SKM-1 (cell line): Measurements from ENCODE around the gene PARD3B.

Source experiments
- DNase-seq: peaks from one replicate; lab custom pipeline; 2025; ENCODE audit not compliant: unreplicated experiment; lab: John Stamatoyannopoulos, UW

Gene PARD3B

DNA sequence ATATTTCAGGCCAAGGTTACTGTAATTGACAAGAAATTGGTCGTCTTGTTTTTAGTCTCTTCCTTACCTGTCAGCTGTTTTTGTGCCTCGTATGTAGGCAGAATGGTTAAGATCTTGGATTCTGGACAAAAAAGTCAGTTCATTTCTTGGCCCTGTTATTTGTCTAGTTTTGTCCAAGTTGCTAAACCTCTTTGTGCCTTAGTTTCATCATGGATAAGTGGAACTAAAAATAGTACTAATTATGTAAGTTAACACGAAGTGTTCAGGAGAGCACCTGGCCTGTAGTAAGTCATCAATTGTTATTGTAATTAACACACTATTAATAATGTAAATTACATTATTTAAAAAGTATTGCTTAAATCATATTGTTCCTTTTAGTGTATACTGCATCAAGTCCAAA is 148.0 kb downstream of the PARD3B start:
- DNase-seq, result no peak

DNA sequence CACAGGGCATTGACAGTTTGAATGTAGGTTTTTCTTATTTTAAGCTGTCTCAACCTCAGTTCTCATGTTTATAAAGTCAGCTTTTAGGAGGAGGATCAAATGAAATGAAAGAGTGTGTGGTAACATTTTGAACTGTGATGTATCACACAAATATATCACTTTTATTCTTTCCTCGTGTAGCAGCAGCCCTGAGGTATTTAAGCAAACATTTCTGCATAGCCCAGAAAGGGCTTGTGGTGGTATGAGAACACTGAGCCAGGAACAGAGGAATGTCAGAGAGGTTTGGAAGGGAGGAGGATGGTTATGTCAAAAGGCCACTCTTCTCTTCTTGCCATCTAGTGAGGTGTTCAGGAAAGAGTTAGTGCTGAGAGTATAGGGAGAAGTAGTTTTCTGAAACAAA is 150.2 kb downstream of the PARD3B start:
- DNase-seq, result no peak

DNA sequence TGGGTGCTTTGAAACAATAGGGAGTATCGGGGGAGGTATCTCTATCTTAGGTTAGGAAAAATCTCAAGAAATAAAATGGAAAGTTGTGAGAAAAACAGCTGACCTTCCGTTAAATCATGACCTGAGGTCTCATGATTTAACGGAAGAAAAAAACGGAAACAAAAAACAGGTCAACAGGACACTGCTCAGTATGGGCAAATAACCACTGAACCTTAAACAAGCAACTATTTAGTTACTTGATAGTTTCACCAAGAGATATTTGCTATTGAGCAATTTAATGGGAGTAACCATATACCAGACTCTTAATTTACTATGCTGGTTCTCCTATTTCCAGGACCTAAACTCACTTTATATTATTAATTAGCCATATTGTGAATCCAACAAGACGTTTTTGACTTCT is 150.8 kb downstream of the PARD3B start:
- no peak for DNase-seq

DNA sequence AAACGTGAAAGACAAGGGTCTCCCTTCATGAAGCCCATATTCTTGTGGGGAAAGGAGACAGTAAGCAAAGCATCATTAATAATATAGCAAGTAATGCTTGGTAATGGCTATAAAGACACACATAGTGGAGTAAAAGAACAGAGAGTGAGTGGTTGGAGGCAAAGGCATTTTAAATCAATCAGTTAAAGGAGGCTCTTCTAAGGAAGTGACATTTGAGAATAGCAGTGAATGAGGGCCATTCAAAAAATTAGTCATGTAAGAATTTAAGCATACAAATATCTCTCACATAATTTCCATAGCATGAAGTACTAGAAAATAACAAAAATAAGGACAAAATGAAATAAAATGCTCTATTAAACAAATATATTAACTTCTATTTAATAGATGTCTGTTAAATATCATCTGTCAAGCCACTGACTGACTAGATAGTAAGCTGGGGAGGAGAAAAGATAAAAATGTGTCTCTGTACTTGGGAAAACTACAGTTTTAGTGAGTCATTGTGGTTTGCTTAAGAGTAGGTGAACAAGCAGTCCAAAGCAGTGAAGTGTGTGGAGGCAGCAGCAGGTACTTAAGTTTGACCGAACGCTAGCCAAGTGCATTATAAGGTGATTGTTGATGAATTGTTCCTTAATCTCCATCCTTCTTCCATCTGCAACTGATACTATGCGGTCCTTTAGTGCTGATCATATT is 160.1 kb downstream of the PARD3B start:
- DNase-seq, result no peak

DNA sequence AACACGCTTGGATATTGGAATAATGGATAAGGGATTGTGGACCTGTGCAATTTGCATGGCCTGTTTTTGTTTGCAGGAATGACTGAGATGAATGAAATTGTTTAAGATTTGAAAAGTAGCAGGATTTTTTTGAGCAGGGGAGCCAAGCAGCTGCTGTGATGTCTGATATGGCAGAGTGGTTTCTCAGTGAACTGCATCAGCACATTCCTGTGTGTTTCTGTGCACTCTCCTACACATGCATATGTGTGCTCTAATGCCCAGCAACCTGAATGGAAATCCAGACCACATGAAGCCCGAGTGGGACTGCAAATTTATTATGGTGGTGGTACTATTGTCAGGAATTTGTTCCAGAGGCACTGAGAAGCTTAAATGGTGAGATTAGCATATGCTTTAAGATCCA is 161.7 kb downstream of the PARD3B start:
- no peak for DNase-seq

DNA sequence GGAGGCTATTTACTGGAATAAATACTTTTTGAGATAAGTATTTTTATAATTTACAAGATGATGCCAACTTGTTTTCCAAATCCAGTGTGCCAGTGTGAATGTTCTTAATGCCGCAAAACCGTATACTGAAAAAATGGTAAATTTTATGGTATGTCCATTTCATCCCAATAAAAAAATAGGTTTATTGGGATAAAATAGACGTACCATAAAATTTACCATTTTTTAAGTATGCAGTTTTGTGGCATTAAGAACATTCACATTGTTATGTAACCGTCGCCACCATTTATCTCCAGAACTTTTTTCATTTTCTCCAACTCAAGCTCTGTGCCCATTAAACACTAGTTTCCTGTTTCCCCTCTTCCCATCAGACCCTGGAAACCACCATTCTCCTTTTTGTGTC is 167.9 kb downstream of the PARD3B start:
- no peak for DNase-seq

DNA sequence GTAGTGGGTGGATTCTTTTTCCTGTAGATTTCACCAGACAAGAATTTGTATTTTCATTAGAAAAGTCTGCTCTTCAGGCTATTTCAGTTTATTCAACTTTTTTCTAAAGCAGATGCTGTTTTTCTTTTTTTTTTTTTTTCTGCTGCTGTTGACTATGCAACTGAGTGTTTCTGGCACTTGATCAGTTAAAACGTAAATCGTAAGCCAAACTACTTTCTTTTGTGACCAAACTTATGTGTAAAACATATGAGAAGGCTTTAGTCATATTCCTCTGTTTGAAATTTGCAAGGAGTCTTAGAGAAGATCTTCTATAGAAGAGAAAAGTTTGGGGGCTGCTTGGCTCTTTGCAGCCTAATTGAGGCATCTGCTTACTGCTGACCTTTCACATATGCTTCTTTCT is 170.1 kb downstream of the PARD3B start:
- no peak for DNase-seq

DNA sequence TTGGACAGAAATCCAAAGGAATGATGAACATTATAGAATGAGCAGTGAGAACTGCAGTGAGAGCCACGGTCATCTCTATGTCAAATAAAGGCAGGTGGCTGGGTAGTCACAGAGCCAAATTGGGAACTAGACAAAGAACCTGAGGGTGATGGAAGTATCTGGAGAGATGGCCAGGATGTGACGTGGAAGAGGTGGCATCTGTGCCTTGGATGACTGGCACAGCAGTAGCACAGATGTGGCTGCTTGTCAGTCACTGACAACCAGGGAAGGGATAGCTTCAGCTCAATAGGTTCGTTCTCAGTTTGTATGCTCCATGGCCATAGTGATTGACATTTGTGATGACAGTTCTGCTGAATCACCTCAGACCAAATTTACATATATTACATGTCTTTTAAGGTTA is 172.3 kb downstream of the PARD3B start:
- DNase-seq, result no peak

DNA sequence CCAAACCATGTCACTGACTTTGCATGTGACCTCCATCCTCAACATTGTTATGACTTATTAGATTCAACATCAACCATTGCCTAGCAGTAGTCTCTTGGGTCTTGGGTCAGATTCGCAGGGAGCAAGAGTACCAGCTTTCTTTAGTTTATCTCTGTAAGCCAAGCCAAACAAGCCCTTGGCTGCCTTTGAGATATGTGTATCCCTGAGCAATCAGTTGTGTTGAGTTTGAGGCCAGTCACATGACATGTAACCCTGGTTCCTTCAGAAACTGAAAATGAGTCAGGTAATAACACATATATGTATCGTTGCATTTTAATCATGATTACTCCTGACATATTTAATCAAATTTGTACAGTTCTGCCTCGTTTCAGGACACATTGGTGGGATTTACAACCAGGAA is 173.3 kb downstream of the PARD3B start:
- DNase-seq, result no peak

DNA sequence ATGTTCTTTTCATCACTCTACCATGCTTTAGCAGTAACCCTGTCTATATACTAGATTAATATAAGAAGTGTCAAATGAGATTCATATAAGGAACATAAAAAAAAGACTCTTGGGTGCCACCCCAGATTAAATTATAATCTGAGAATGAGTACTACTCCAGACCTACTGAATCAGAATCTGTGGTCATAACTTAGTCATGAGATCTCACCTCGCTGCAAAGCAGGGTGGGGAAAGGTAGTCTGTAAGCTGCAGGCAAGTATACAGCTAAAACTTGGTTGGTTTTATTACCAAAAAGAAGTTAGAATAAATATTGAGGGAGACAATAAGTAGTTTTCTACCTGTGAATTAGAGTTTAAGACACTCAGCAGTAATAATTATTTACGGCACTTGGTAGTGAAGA is 175.6 kb downstream of the PARD3B start:
- no peak for DNase-seq

DNA sequence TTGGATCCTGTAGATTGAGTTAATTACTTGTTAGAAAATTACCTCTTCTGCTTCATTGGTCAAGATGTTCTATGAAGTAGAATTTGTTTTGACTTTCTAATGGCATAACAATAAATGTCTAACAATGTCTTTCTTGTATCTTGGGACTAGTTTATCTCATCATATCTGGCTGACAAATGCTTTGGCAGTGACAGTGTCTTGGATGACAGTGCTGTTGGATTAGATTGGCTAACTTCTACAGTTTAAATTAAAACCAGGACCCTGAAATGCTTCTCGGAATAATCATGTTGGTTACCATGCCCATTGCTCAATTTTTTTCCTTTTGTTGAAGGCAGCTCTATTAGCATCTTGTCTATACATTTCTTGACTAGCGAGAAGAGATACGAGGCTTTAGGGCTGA is 176.9 kb downstream of the PARD3B start:
- no peak for DNase-seq

DNA sequence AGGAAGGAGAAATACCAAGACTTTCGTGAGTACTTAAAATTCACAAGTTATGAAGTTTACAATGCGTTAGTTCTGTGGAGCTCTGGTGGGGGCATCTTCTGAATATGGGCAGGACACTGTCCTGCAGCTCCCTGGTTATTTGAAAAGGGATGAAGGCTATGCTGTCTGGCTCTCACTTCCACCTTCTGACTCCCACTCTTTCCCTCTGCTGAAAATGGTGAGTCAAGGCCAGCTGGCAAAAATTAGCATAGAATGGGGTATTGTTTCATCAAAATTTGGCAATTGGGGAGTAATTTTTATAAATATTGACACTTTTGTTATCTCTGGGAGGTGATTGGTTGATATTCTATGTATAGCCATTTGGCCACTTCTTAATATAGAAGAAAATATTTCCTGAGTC is 177.4 kb downstream of the PARD3B start:
- no peak for DNase-seq

DNA sequence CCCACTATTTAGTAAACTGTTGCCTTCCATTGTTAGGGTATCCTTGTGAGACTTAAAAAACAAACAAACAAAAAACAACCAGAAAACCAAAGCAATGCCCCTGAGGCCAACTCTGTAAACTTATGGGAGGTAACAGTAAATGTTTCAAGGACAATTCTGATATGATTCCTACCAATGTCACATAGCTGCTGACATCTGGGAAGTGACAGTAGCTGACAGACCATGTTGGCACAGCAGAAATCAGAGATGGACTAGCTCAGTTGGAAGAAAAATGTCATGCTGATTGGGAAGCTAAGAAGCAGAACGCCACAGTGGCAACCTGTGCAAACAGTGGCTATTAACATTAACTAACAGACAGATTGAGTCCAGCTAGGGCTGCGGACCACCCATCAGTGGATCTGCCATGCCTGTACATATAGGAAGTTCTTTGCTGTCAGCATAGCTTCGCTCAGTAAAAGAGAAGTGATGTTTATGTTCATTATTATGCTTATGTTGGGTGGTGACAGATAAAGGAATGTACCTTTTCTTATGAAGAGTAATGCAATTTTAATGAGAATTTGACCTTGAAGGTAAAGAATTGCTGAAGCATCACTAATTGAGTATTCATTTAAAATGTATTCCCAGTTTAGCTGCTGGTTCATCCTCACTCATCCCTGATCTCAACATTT is 180.6 kb downstream of the PARD3B start:
- DNase-seq, result no peak

DNA sequence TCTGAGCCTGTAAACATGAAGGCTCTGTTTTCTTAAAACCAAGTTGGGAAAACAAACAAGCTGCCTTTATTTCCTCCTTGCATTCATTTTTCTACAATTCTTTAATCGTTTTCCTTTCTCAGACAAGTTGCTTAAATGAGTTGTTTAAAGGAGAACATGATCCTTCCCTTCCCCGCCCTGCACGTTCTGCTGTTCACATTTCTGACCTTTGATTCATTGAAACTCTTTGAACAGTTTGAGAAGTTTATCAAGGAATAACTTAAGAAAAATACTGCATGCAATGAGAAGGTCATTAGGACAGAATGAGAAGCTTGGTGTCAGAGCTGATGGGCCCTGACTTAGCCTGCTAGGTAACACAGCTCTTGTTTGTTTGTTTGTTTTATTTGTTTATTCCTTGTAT is 181.6 kb downstream of the PARD3B start:
- no peak for DNase-seq

DNA sequence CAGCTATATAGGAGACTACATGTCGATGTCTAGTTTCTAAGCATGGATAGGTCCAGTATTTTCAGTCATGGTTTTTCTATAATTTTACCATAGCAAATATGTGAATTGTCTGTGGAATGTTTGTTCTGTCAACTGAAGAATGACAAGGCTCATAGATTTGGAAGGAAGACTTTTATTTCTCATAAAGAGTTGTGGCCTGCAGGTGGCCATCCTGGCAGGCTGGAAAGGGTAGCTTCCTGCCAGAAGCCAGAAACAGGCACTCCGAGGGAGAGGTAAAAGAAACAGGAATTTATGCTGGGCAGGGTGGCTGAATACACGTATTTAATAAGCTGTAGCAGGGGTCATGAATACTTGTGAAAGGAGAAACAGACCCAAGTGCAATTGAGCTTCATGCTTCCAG is 182.1 kb downstream of the PARD3B start:
- no peak for DNase-seq

DNA sequence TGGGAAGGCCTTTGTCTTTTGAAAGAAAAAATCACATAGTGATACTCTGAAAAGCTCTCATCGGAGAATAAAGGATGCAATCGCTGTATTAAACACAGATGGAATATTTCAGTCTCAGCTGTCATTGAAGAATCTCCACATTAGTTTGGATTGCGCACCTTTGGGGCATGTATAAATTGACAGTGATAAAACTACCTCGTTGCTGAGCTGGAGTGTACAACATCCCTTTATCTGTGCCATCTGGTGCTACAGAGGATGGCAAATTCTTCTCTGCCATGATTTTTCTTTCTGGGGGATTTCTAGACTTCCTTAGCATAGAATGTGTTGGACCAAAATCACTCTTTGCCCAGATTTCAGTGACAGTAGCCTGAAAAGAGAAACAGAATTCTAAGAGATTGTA is 185.3 kb downstream of the PARD3B start:
- DNase-seq, result no peak

DNA sequence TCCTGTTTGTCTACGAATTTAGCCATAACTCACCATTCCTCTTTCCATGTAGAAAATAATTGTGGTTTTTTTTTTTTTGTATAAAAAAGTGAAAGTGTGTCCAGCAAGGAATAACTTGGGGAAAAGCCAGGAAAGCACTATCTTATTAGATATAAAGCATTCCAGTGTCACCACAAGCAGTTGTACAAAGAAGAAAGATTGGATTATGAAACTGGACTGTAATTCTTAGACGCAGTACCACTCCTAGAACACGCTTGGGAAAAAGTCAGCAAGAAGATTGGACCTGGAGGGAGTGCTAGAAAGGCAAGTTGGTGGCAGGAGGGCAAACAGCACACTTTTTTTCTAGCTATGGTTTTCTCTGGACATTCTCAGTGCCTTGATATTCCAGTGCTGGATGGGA is 186.7 kb downstream of the PARD3B start:
- DNase-seq, result no peak

DNA sequence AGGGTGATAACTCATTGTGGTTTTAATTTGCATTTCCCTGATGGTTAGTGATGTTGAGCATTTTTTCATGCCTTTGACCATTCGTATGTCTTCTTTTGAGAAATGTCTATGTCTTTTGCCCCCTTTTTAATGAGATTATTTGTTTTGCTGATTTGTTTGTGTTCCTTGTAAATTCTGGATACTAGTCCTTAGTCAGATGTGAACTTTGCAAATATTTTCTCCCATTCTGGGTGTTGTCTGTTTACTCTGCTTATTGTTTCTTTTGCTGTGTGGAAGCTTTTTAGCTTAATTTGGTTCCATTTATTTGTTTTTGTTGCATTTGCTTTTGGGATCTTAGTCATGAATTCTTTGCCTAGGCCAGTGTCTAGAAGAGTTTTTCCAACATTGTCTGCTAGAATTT is 192.0 kb downstream of the PARD3B start:
- no peak for DNase-seq

DNA sequence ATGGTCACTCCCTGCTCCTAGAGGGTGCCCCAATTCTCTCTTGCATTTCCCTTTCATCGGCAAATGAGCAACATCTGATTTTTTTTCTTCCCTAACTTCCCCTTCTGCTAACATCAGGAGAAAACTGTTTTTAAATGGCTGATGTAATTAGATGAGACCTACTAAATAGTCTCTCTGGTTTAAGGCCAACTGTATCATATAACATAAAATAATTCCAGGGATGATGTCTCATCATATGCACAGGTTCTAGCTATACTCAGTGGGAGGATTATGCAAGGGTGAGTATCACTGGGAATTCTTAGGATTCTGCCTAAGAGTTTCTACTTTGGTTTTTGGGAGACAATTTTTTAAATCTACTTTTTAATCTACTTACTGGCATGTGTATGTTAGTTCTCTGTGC is 193.4 kb downstream of the PARD3B start:
- no peak for DNase-seq

DNA sequence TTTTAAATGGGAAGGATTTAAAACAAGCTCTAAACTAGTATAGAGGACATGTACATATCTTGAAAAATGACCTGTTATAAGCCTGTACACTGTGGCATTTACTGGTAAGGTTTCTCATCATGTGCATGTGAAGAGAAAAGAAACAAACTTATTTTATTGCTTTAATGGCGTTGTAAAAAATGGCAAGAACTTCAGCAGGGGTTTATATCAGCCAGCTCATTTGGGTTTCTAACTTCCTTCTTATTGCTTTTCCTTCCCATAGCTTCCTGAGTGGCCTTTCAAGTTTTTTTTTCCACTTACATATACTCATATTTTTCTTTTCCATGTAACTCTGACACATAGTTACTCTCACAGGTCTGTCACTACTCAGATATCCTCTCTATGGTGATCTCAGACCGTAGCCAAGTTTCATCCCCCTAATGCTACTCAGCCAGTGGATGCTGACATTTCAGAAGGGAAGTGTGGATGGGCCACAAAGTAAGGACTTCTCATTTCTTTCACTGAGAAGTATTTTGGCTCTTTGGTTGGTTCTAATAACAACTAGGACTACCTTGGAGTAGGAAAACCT is 198.2 kb downstream of the PARD3B start:
- no peak for DNase-seq

DNA sequence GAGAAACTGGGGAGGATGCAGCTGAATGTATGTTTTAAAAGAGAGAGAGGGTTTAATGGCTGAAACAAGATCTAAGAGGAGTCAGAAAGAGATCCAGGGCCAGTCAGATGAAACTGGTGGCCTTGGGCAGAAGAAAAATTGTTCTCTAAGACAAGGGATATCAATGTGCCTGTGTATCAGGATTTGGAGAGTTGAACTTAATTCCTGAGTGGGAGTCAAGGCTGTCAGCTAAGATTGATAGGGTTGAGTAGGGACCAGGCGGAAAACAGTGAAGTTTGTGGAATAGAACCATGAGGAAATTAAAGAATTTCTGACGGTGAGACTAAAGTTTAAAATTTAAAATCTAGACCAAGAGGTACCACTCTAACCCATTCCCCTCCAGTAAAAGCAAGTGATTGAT is 199.2 kb downstream of the PARD3B start:
- no peak for DNase-seq

DNA sequence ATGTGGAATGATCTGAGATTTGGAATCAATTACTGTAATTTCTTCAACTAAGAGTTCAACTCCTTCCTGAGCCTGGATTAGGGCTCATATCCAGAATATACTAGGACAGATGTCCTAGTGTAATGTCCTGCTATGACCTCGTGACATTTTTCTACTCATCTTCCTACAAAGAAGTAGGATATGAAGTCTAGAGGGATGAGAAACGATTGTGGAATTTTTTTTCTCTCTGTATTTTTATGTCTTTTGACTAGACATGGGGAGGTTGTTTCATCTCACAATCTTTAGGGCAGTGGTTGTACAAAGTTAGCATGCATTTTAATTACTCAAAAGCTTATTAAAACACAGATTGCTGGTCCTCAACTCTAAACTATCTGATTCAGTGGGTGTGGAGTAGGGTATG is 203.0 kb downstream of the PARD3B start:
- DNase-seq, result no peak

DNA sequence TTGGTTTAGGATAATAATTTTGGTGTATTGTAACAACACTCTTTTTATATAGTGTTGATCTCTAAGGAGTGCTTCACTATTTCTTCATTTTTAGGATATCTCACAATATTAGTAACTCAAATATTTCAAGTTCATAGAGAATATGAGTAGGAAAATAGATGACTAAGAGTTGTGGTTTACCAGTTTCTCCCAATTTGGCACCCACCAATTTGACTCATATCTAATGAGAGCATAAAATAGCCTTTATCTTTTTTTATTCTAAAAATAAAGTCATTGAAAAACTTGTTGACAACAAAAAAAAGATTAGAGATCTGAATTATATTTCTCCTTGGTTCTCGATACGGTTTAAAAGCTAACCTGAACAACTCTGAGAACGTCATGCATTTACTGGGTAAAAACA is 204.0 kb downstream of the PARD3B start:
- DNase-seq, result no peak
